HG03469 (cell line): ENCODE data around the gene LMBRD2.

Experiments
- ATAC-seq: cut with Tn5 transposase; IDR thresholded peaks from one replicate; pipeline ENCODE4 v1.9.1; 2021; ENCODE audit warnings: mild to moderate bottlenecking, moderate library complexity, moderate number of reproducible peaks; ENCODE audit not compliant: unreplicated experiment

LMBRD2 gene

DNA sequence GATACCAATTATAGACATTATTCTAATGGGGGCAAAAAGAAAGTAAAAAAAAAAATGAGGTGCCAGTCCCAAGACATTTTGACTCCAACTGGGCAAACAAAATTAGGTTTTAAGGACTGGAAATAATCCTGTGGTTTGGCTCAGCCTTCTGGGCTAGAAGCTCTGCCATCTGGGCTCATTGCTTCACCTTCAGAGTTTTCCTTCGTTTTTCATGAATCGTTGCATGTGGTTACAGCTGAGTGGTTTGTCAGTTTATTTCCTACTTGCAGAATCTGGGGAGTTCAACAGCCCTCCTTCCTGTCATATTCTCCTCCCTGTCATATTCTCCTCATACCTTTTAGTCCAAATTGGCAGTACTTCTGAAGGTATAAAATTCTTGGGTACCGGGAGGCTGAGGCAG lies 97.0 kb downstream of the LMBRD2 start:
- no peak for ATAC-seq

DNA sequence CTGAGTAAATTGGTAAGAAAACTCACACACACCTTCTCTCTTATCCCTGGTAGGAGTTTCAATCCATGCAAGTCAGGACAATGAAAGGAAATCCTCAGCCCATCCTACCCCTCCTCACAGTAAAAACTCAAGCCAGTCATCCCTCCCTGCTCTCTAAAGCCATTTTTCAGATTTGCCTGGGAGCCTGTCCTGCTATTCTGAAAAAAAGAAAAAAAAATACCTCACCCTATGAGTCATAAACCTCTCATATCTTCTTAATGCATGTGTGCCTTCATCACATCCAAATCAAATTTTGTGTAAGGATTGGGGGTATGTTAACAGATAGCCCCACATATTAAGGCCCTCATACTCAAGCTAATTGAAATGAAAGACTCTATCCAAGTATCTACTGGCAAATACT lies 99.1 kb downstream of the LMBRD2 start:
- no peak for ATAC-seq

DNA sequence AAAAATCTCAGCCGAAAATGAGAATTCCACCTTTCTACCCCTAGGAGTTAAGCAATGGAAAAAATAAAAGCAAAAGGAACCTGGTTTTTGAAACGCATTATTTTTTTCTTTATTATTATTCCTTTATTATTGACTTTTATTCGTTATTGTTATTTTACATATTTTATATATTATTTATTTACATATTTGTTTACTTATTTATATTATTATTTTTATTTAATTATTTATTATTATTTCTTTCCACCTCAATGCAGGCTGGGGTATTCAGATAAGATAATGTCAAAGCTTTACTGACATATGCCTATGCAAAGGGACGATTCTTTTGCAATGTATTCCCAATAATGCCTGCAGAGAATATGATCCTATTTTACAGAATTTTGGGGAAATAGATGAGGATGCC lies 101.7 kb downstream of the LMBRD2 start:
- no peak for ATAC-seq
